ENCODE data around the gene AHCYL1.

- TF ChIP-seq TAF1 (IDR thresholded peaks at IDR 0.05; ENCODE audit: borderline replicate concordance, low read depth, low read length): no peak
- TF ChIP-seq POLR2AphosphoS5 (IDR thresholded peaks at IDR 0.05; ENCODE audit: low read depth, low read length): no peak
- TF ChIP-seq POLR2A (IDR thresholded peaks at IDR 0.05; ENCODE audit: low read depth, low read length): no peak
These were observed 10.1 kb downstream of the AHCYL1 start for GRCh38 chr1:109994654-109995053.
